WERI-Rb-1 (cell line): ENCODE measurements around the gene ZNFX1.

Experiments
- DNase-seq: peaks from one replicate; pipeline ENCODE4 v3.0.0-alpha.2; 2020
- H3K27ac ChIP-seq: fragments of 250-450 bp; sonication (Bioruptor Pico); 2 replicates; pipeline ENCODE4 v1.5.1; 2020; ENCODE audit warnings: mild to moderate bottlenecking, moderate library complexity
- H3K27me3 ChIP-seq: fragments of 250-450 bp; sonication (Bioruptor Pico); 2 replicates; pipeline ENCODE4 v1.5.1; 2021; ENCODE audit warnings: mild to moderate bottlenecking, low read depth, moderate library complexity; ENCODE audit not compliant: insufficient read depth, severe bottlenecking
- H3K36me3 ChIP-seq: fragments of 250-450 bp; sonication (Bioruptor Pico); 2 replicates; pipeline ENCODE4 v1.5.1; 2020; ENCODE audit warnings: mild to moderate bottlenecking, moderate library complexity
- H3K4me3 ChIP-seq: 2 replicates; pipeline ENCODE4 v1.5.1; 2011; ENCODE audit warnings: low read depth, mild to moderate bottlenecking, control low read depth, low read length
- H3K9me3 ChIP-seq: fragments of 250-450 bp; sonication (Bioruptor Pico); 2 replicates; pipeline ENCODE4 v1.5.1; 2021; ENCODE audit warnings: mild to moderate bottlenecking, moderate library complexity; ENCODE audit not compliant: severe bottlenecking
- TF ChIP-seq, protein P1 (sequence below): IDR thresholded peaks from 2 replicates; pipeline ENCODE4 v1.5.1; 2011; ENCODE audit warnings: low read depth, mild to moderate bottlenecking, control low read depth, inconsistent platforms, low read length

The ZNFX1 gene

DNA sequence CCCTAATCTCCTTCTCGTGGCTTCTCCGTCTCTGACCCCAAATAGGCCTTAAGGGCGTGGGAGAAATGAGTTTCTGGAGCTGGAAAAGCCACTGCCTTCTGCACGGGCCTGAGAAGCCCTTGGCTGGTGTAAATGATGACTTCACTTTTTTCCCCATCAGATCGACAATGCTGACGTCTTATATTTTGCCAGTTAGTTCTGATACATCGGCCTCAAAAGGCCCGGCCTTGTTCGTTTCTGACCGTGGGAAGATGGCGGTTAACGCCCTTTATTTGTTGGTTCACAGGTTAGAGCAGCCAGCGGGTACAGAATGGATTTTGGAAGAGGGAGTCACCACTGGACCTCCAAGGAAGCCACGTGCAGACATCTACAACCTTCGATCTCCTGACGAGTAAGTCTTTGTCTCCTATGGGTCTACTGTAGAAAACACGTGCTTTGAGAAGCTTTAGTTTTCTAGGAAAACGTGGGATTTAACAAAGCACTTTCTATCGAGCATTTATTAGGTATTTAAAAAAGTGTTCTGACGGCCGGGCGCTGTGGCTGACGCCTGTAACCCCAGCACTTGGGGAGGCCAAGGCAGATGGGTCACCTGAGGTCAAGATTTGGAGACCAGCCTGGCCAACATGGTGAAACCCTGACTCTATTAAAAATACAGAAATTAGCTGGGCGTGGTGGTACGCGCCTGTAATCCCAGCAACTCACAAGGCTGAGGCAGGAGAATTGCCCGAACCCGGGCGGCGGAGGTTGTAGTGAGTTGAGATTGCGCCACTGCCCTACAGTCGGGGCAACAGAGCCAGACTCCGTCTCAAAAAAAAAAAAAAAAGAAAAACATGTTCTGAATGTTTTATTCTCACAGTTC is 1.2 kb upstream of the ZNFX1 start:
- DNase-seq, result no peak
- Histone ChIP-seq H3K36me3 (peaks cover 73% of the 10 kb centered on the region), H3K9me3 (peaks cover 12% of the 10 kb centered on the region), H3K27me3 (no peaks in the 10 kb centered on the region), H3K4me3 (peak overlapping the region; percentile 94), H3K27ac (peak overlapping the region; percentile 90)
- TF ChIP-seq, protein P1, sequence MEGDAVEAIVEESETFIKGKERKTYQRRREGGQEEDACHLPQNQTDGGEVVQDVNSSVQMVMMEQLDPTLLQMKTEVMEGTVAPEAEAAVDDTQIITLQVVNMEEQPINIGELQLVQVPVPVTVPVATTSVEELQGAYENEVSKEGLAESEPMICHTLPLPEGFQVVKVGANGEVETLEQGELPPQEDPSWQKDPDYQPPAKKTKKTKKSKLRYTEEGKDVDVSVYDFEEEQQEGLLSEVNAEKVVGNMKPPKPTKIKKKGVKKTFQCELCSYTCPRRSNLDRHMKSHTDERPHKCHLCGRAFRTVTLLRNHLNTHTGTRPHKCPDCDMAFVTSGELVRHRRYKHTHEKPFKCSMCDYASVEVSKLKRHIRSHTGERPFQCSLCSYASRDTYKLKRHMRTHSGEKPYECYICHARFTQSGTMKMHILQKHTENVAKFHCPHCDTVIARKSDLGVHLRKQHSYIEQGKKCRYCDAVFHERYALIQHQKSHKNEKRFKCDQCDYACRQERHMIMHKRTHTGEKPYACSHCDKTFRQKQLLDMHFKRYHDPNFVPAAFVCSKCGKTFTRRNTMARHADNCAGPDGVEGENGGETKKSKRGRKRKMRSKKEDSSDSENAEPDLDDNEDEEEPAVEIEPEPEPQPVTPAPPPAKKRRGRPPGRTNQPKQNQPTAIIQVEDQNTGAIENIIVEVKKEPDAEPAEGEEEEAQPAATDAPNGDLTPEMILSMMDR, result no peak

DNA sequence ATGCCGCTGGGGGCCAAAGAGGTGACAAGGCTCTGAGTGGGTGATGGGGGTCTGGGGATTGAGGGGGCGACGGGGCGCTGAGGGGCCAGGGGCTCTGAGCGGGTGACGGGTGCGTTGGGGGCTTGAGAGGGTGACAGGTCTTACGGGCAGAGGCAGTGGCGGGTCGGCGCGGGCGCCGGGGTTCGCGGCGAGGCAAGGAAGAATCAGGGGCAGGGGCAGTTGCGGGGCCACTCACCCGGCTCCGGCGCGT is 146 bp downstream of the ZNFX1 start:
- DNase-seq, result no peak
- H3K9me3 ChIP-seq, result peaks cover 12% of the 10 kb centered on the region
- peak overlapping the region; percentile 94 for H3K4me3 ChIP-seq
- peaks cover 73% of the 10 kb centered on the region for H3K36me3 ChIP-seq
- peak overlapping the region; percentile 90 for H3K27ac ChIP-seq
- H3K27me3 ChIP-seq, result no peaks in the 10 kb centered on the region
- TF ChIP-seq, protein P1, result no peak

DNA sequence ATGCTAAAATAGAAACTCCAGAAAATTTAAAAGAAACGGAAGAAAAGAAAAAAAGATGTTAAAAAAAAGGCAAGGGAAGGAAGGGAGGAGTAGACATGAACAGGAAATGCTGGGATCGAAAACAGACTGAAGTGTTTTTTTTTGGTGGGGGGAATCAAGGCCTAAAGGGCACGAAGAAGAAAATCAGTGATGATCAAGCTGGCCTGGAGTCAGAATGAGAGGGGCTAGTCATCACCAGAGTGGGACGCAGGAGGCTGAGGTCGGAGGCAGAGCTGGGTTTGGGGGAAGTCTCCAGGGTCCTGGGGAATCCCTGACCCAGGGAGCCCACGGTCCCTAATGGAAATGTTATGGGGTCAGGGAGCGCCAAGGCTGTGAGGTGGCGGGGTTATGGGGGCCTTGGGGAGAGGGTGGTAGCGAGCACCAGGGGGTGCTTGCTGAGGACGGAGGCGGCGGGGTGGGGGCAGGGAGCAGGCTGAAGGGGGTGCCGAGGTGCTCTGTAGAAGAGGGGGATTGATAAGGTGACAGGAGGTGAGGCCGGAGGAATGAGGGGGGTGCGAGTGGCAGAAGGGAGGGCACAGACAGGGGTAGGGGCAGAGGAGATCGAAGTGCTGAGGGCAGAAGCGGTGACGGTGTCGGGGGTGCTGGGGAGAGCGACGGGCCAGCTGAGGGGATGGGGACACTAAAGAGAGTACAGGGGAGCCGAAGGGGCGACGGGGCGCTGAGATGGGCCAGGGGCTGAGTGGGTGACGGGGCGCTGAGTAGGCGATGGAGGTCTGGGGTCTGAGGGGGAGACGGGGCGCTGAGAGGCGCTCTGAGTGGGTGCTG is 684 bp downstream of the ZNFX1 start:
- peaks cover 12% of the 10 kb centered on the region for H3K9me3 ChIP-seq
- H3K4me3 ChIP-seq, result peak overlapping the region; percentile 94
- H3K36me3 ChIP-seq, result peaks cover 73% of the 10 kb centered on the region
- no peaks in the 10 kb centered on the region for H3K27me3 ChIP-seq
- peak overlapping the region; percentile 90 for H3K27ac ChIP-seq
- DNase-seq, result no peak
- TF ChIP-seq, protein P1, result no peak

DNA sequence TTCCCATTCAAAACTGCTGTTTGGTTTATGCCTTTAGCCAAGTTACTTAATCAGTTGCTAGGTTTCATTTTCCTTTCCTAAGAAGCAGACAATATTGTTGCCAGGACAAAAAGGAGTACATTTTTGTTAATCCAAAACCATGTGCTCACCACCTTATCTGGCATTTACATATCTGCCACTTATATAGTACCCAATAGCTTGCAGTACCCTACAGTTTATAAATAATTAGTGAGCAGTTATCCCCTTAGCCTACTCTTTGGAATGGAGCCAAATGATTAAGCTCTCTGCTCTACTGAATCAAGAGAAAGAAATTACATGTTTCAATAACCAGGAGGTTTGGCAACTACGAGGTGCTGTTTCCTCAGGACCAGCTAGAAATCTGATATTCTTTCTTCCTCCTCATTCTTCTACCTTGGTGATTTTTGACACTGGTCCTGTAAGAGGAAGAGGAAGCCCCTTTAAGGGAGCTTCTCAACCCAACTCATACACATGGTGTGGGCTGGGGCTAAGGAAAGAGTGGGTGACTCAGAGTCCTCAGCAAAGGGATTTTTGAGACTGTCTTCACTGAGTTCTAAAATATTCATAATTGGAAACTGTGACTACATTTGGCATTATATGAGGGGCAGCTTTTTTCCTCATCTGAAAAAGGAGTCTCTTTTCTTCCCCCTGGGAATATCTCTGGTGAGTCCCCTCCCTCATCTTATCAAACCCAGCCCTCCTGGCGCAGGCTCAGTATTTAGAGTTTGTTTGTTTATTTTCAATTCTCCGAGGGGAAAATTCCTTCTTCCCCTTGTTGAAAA is 1.5 kb downstream of the ZNFX1 start:
- peak overlapping the region; percentile 94 for H3K4me3 ChIP-seq
- peaks cover 73% of the 10 kb centered on the region for H3K36me3 ChIP-seq
- peaks cover 12% of the 10 kb centered on the region for H3K9me3 ChIP-seq
- TF ChIP-seq, protein P1, result no peak
- no peaks in the 10 kb centered on the region for H3K27me3 ChIP-seq
- no peak overlapping the region for H3K27ac ChIP-seq
- no peak for DNase-seq

DNA sequence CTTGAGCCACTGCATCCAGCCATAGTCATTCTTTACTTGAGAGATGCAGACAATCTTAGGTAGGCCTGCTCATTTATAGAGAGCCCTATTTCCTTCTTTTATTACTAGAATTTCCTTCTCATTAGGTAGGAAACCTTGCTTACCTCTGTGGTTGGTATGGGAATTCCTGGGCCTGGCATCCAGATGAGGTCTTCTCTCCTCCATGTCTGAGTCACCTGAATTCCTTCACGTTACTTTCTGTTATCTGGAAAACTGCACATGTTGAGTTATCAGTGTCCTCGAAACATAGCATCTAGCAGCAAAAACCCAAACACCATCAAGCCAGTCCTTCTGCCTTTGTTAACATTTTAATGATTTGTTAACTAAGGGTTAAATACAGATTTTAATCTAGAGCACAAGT is 2.2 kb downstream of the ZNFX1 start:
- Histone ChIP-seq H3K4me3 (no peak overlapping the region), H3K27me3 (no peaks in the 10 kb centered on the region), H3K36me3 (peaks cover 73% of the 10 kb centered on the region), H3K9me3 (peaks cover 6% of the 10 kb centered on the region), H3K27ac (no peak overlapping the region)
- DNase-seq, result no peak
- TF ChIP-seq, protein P1, result no peak
